Pericardium fibroblast (primary cell): ENCODE results near the gene SRGAP2B. TPM values are rescaled to one million over a fixed set of nuclear protein-coding genes. Genes with fewer than 3 reads are reported as not detected.

ENCODE experiments used
- total RNA-seq: library from RNA; depleted of rRNA; stranded (reverse); fragments of >200 nt; gene quantifications from 2 replicates; pipeline ENCODE4 v1.2.3, GENCODE V29; 2015

The SRGAP2B gene
- total RNA-seq: 26.6 and 31.2 TPM in 2 replicates

DNA sequence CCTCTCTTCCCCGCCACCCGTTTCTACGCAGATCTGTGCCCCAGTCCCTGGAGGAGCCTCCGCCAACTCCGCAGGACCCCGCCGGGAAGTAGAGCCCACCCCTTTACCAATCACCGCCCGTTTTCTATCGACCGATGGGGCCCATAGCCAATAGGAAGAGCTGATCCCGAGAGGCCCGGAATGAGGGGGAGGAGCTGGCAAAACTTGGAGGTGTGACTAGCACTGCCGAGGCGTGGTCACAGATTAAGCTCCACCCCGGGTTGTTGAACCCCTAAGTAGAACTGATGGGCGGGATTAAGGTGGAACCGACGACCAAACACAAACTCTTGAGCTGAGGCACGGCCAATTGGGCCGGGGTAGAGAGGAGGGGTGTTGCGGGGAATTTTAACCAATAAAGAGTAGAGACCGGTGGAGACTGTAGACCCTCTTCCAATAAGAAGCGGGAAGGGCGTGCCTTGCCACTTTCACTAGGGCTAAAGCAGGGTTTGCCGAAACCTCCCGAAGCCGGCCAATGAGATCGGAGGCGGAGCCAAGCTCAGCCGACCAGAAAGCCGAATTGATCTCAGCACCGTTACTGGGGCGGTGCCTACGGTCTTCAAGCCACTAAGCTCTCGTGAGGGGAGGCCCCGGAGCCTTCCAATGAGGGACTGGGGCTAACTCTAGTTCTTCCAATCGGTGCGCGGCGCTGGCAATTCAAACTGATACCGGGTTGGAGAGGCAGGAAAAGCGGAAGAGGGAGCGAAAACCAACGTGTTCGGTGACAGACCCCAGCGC lies at the start of gene SRGAP2B, which contains the start of gene FAM72D:
Gene SRGAP2B, minus strand, starts transcription at position 45 of the 774 bp plus-strand sequence. CDS start 2,427 bp downstream, outside the sequence.
Gene FAM72D, plus strand, starts transcription at position 691 of the 774 bp plus-strand sequence. CDS start 874 bp downstream, outside the sequence.

Other genes starting within 250 kb of the SRGAP2B start
- not detected in 2 replicates for gene FAM72D, start 646 bp upstream of the SRGAP2B start, total RNA-seq
- not detected in 2 replicates for gene PPIAL4D, start 146.8 kb upstream of the SRGAP2B start, total RNA-seq